GM23338 (cell line): ENCODE measurements around the gene GADD45GIP1. TPM values are rescaled to one million over a fixed set of nuclear protein-coding genes. Genes with fewer than 3 reads are reported as not detected.

Source experiments
- ATAC-seq: fragments of 200-7000 bp; cut with Tn5 transposase; 3 replicates; pipeline ENCODE4 v1.9.1; 2020
- DNase-seq: peaks from one replicate; pipeline ENCODE4 v3.0.0-alpha.2; 2015; ENCODE audit warnings: low spot score
- H2AFZ ChIP-seq: fragments of 200-600 bp; sonication (generic); 2 replicates; pipeline ENCODE4 v1.8.0; 2016; ENCODE audit warnings: antibody characterized with exemption, mild to moderate bottlenecking, moderate library complexity
- H3F3A ChIP-seq: fragments of 200-600 bp; sonication (generic); replicated peaks from 2 replicates; pipeline ENCODE4 v1.8.0; 2017; ENCODE audit warnings: antibody characterized with exemption, mixed run types, low read depth
- H3K27ac ChIP-seq: fragments of 200-600 bp; sonication (generic); 2 replicates; pipeline ENCODE4 v1.6.1; 2016; ENCODE audit warnings: low read depth
- H3K27me3 ChIP-seq: fragments of 200-600 bp; sonication (generic); 2 replicates; pipeline ENCODE4 v1.8.0; 2016; ENCODE audit warnings: mild to moderate bottlenecking, mixed run types, moderate library complexity; ENCODE audit not compliant: insufficient read depth
- H3K36me3 ChIP-seq: fragments of 200-600 bp; sonication (generic); 2 replicates; pipeline ENCODE4 v1.8.0; 2016; ENCODE audit warnings: mild to moderate bottlenecking; ENCODE audit not compliant: insufficient read depth
- H3K4me1 ChIP-seq: fragments of 200-600 bp; sonication (generic); 2 replicates; pipeline ENCODE4 v1.8.0; 2016; ENCODE audit warnings: mild to moderate bottlenecking, moderate library complexity; ENCODE audit not compliant: insufficient read depth
- H3K4me2 ChIP-seq: fragments of 200-600 bp; sonication (generic); 2 replicates; pipeline ENCODE4 v1.7.1; 2017; ENCODE audit warnings: mixed run types
- H3K4me3 ChIP-seq: fragments of 200-600 bp; sonication (generic); 2 replicates; pipeline ENCODE4 v1.6.1; 2016; ENCODE audit warnings: mixed run types
- H3K79me2 ChIP-seq: fragments of 200-600 bp; sonication (generic); replicated peaks from 2 replicates; pipeline ENCODE4 v1.8.0; 2017; ENCODE audit warnings: mild to moderate bottlenecking; ENCODE audit not compliant: insufficient read depth
- H3K9me2 ChIP-seq: fragments of 200-600 bp; sonication (generic); 2 replicates; pipeline ENCODE4 v1.8.0; 2017; ENCODE audit not compliant: insufficient read depth
- H4K20me1 ChIP-seq: fragments of 200-600 bp; sonication (generic); replicated peaks from 2 replicates; pipeline ENCODE4 v1.8.0; 2017; ENCODE audit warnings: mild to moderate bottlenecking; ENCODE audit not compliant: insufficient read depth
- H3K27ac Mint-ChIP-seq: 2 replicates; pipeline ENCODE4 v1.8.0; 2020; ENCODE audit warnings: inconsistent platforms, mild to moderate bottlenecking, moderate library complexity, mixed read lengths
- H3K27me3 Mint-ChIP-seq: 3 replicates; pipeline ENCODE4 v1.8.0; 2022; ENCODE audit warnings: low read depth, mild to moderate bottlenecking, moderate library complexity, mixed read lengths, inconsistent platforms; ENCODE audit not compliant: insufficient read depth, poor library complexity
- H3K36me3 Mint-ChIP-seq: 3 replicates; pipeline ENCODE4 v1.8.0; 2021; ENCODE audit warnings: low read depth, mild to moderate bottlenecking, inconsistent platforms, moderate library complexity, mixed read lengths
- H3K4me1 Mint-ChIP-seq: 3 replicates; pipeline ENCODE4 v1.8.0; 2020; ENCODE audit warnings: mild to moderate bottlenecking, inconsistent platforms, mixed read lengths
- H3K4me3 Mint-ChIP-seq: 3 replicates; pipeline ENCODE4 v1.8.0; 2021; ENCODE audit warnings: moderate library complexity, mild to moderate bottlenecking, inconsistent platforms, mixed read lengths
- H3K9me3 Mint-ChIP-seq: 3 replicates; pipeline ENCODE4 v1.8.0; 2020; ENCODE audit warnings: moderate library complexity, mild to moderate bottlenecking, inconsistent platforms, mixed read lengths
- CREB1 ChIP-seq: fragments of 250-450 bp; sonication (Bioruptor Pico); IDR thresholded peaks from 2 replicates; pipeline ENCODE4 v1.5.0; 2020; ENCODE audit warnings: low read depth, mild to moderate bottlenecking, moderate library complexity
- EZH2 ChIP-seq: fragments of 200-600 bp; sonication (generic); IDR thresholded peaks from one replicate; pipeline ENCODE4 v1.8.0; 2017; ENCODE audit warnings: antibody characterized with exemption, mild to moderate bottlenecking, low read depth; ENCODE audit not compliant: unreplicated experiment
- EZH2phosphoT487 ChIP-seq: fragments of 200-600 bp; sonication (generic); IDR thresholded peaks from one replicate; pipeline ENCODE4 v1.8.1; 2018; ENCODE audit warnings: antibody characterized with exemption; ENCODE audit not compliant: unreplicated experiment
- JUNB ChIP-seq: IDR thresholded peaks from one replicate; pipeline ENCODE4 v1.6.1; 2016; ENCODE audit warnings: antibody characterized with exemption; ENCODE audit not compliant: unreplicated experiment
- NANOG ChIP-seq: IDR thresholded peaks from 2 replicates; pipeline ENCODE4 v1.6.1; 2016; ENCODE audit warnings: antibody characterized with exemption, borderline replicate concordance
- POLR2AphosphoS5 ChIP-seq: IDR thresholded peaks from 2 replicates; pipeline ENCODE4 v1.6.1; 2016; ENCODE audit warnings: antibody characterized with exemption, low read depth
- STAT1 ChIP-seq: IDR thresholded peaks from one replicate; pipeline ENCODE4 v1.6.1; 2016; ENCODE audit warnings: antibody characterized with exemption; ENCODE audit not compliant: unreplicated experiment
- ZNF114 ChIP-seq: fragments of 250-450 bp; sonication (Bioruptor Pico); IDR thresholded peaks from 2 replicates; pipeline ENCODE4 v1.5.0; 2020; ENCODE audit warnings: mild to moderate bottlenecking, moderate library complexity
- ZNF331 ChIP-seq: fragments of 250-450 bp; sonication (Bioruptor Pico); IDR thresholded peaks from 2 replicates; pipeline ENCODE4 v1.5.0; 2020; ENCODE audit warnings: low read depth, mild to moderate bottlenecking, moderate library complexity
- polyA plus RNA-seq: library from polyadenylated mRNA; unstranded; fragments of >200 nt; fragmentation: Nextera tagmentation; extraction: Ambion mirVana; gene quantifications from 2 replicates; pipeline ENCODE4 v1.2.1, GENCODE V29; 2016
- total RNA-seq: library from RNA; depleted of rRNA; stranded (reverse); fragments of >200 nt; shearing (Covaris generic); gene quantifications from 2 replicates; pipeline ENCODE4 v1.2.3, GENCODE V29; 2014
- TF ChIP-seq, protein P1 (sequence below): IDR thresholded peaks from 2 replicates; pipeline ENCODE4 v1.6.1; 2016; ENCODE audit warnings: antibody characterized with exemption
- TF ChIP-seq, protein P2 (sequence below): IDR thresholded peaks from one replicate; pipeline ENCODE4 v1.6.1; 2018; ENCODE audit warnings: antibody characterized with exemption; ENCODE audit not compliant: unreplicated experiment
- TF ChIP-seq, protein P3 (sequence below), 2 experiments: fragments of 200-600 bp in 1 of 2; sonication (generic) in 1 of 2; conservative IDR thresholded peaks; 2 replicates each; pipeline versions ENCODE4 v1.5.1 to v1.6.1; 2016 to 2017; ENCODE audit warnings: antibody characterized with exemption in 2 of 2, low read depth in 2 of 2, mild to moderate bottlenecking in 2 of 2, moderate library complexity in 1 of 2
- TF ChIP-seq, protein P4 (sequence below): fragments of 250-450 bp; sonication (Bioruptor Pico); IDR thresholded peaks from 2 replicates; pipeline ENCODE4 v1.5.0; 2020; ENCODE audit warnings: mild to moderate bottlenecking, moderate library complexity

Gene GADD45GIP1
- total and polyA plus RNA-seq, 2 experiments from 2014 or later, result 63.9 to 255 TPM

DNA sequence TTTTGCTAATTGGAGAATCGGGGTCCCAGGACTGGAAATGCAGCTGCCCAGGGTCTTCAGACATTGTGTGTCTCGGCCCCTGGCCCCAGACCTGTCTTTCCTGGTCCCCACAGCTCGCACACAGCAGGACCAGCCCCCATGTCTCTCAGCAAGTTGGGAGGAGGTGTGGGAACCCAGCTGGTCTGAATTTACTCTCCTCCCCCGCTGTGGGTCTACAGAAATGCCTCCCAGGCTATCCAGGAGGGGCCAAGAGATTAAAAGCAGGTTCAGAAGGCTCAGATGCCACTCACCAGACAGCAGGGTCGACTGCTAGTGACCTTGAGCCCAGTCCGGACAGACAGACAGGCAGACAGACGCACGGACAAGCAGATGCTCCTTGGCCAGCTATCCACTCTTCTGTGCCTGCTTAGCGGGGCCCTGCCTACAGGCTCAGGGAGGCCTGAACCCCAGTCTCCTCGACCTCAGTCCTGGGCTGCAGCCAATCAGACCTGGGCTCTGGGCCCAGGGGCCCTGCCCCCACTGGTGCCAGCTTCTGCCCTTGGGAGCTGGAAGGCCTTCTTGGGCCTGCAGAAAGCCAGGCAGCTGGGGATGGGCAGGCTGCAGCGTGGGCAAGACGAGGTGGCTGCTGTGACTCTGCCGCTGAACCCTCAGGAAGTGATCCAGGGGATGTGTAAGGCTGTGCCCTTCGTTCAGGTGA, 12.4 kb upstream of the GADD45GIP1 start, which contains the start of gene DAND5:
Gene DAND5 (plus strand): TSS at position 285 of the 697 bp plus-strand sequence. CDS start 85 bp downstream, at position 370.
- Mint-ChIP-seq H3K27ac (no peak within 1 kb of the TSS), H3K4me3 (no peak within 1 kb of the TSS; the same call in 2 of the 3 replicates)
- no peaks in the 10 kb centered on the region for H3K36me3 ChIP-seq

More for the DNA sequence above, 12.4 kb upstream of the GADD45GIP1 start, which contains the start of gene DAND5:
- no peaks in the 10 kb centered on the region for H3K9me2 ChIP-seq
- H3K4me2 ChIP-seq, result no peak within 1 kb of the TSS
- H2AFZ ChIP-seq, result 0 out of 2 replicates have a peak within 1 kb of the TSS, but pooled peaks have one; percentile 10
- DNase-seq (peak; percentile 34), ATAC-seq (no peak)
- no peaks in the 10 kb centered on the region for H4K20me1 ChIP-seq
- H3K27me3 ChIP-seq, result no peaks in the 10 kb centered on the region
- no peaks in the 10 kb centered on the region for H3F3A ChIP-seq
- Mint-ChIP-seq H3K27me3 (peaks cover 5% of the 10 kb centered on the region), H3K4me1 (peaks cover 3% of the 10 kb centered on the region; the same call in 2 of the 3 replicates), H3K9me3 (no peaks in the 10 kb centered on the region), H3K36me3 (no peaks in the 10 kb centered on the region)
- H3K4me1 ChIP-seq, result no peaks in the 10 kb centered on the region; the same call in 1 of the 2 replicates
- no peaks in the 10 kb centered on the region for H3K79me2 ChIP-seq
- no peak within 1 kb of the TSS for H3K4me3 ChIP-seq
- TF ChIP-seq STAT1, result no peak
- no peak for TF ChIP-seq JUNB
- TF ChIP-seq CREB1, result no peak
- TF ChIP-seq NANOG, result no peak
- no peak for TF ChIP-seq POLR2AphosphoS5
- TF ChIP-seq, protein P1, sequence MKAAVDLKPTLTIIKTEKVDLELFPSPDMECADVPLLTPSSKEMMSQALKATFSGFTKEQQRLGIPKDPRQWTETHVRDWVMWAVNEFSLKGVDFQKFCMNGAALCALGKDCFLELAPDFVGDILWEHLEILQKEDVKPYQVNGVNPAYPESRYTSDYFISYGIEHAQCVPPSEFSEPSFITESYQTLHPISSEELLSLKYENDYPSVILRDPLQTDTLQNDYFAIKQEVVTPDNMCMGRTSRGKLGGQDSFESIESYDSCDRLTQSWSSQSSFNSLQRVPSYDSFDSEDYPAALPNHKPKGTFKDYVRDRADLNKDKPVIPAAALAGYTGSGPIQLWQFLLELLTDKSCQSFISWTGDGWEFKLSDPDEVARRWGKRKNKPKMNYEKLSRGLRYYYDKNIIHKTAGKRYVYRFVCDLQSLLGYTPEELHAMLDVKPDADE, result no peak
- no peak for TF ChIP-seq ZNF114
- TF ChIP-seq, protein P2, sequence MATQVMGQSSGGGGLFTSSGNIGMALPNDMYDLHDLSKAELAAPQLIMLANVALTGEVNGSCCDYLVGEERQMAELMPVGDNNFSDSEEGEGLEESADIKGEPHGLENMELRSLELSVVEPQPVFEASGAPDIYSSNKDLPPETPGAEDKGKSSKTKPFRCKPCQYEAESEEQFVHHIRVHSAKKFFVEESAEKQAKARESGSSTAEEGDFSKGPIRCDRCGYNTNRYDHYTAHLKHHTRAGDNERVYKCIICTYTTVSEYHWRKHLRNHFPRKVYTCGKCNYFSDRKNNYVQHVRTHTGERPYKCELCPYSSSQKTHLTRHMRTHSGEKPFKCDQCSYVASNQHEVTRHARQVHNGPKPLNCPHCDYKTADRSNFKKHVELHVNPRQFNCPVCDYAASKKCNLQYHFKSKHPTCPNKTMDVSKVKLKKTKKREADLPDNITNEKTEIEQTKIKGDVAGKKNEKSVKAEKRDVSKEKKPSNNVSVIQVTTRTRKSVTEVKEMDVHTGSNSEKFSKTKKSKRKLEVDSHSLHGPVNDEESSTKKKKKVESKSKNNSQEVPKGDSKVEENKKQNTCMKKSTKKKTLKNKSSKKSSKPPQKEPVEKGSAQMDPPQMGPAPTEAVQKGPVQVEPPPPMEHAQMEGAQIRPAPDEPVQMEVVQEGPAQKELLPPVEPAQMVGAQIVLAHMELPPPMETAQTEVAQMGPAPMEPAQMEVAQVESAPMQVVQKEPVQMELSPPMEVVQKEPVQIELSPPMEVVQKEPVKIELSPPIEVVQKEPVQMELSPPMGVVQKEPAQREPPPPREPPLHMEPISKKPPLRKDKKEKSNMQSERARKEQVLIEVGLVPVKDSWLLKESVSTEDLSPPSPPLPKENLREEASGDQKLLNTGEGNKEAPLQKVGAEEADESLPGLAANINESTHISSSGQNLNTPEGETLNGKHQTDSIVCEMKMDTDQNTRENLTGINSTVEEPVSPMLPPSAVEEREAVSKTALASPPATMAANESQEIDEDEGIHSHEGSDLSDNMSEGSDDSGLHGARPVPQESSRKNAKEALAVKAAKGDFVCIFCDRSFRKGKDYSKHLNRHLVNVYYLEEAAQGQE, result no peak
- TF ChIP-seq, protein P3, sequence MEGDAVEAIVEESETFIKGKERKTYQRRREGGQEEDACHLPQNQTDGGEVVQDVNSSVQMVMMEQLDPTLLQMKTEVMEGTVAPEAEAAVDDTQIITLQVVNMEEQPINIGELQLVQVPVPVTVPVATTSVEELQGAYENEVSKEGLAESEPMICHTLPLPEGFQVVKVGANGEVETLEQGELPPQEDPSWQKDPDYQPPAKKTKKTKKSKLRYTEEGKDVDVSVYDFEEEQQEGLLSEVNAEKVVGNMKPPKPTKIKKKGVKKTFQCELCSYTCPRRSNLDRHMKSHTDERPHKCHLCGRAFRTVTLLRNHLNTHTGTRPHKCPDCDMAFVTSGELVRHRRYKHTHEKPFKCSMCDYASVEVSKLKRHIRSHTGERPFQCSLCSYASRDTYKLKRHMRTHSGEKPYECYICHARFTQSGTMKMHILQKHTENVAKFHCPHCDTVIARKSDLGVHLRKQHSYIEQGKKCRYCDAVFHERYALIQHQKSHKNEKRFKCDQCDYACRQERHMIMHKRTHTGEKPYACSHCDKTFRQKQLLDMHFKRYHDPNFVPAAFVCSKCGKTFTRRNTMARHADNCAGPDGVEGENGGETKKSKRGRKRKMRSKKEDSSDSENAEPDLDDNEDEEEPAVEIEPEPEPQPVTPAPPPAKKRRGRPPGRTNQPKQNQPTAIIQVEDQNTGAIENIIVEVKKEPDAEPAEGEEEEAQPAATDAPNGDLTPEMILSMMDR (conservative IDR thresholded peaks at IDR 0.05; ENCODE audit: low read depth in 2 of 2), result no peak
- TF ChIP-seq EZH2phosphoT487, result no peak
- TF ChIP-seq EZH2, result no peak
- TF ChIP-seq ZNF331 (CRISPR knock-in tag), result no peak
- TF ChIP-seq, protein P4, sequence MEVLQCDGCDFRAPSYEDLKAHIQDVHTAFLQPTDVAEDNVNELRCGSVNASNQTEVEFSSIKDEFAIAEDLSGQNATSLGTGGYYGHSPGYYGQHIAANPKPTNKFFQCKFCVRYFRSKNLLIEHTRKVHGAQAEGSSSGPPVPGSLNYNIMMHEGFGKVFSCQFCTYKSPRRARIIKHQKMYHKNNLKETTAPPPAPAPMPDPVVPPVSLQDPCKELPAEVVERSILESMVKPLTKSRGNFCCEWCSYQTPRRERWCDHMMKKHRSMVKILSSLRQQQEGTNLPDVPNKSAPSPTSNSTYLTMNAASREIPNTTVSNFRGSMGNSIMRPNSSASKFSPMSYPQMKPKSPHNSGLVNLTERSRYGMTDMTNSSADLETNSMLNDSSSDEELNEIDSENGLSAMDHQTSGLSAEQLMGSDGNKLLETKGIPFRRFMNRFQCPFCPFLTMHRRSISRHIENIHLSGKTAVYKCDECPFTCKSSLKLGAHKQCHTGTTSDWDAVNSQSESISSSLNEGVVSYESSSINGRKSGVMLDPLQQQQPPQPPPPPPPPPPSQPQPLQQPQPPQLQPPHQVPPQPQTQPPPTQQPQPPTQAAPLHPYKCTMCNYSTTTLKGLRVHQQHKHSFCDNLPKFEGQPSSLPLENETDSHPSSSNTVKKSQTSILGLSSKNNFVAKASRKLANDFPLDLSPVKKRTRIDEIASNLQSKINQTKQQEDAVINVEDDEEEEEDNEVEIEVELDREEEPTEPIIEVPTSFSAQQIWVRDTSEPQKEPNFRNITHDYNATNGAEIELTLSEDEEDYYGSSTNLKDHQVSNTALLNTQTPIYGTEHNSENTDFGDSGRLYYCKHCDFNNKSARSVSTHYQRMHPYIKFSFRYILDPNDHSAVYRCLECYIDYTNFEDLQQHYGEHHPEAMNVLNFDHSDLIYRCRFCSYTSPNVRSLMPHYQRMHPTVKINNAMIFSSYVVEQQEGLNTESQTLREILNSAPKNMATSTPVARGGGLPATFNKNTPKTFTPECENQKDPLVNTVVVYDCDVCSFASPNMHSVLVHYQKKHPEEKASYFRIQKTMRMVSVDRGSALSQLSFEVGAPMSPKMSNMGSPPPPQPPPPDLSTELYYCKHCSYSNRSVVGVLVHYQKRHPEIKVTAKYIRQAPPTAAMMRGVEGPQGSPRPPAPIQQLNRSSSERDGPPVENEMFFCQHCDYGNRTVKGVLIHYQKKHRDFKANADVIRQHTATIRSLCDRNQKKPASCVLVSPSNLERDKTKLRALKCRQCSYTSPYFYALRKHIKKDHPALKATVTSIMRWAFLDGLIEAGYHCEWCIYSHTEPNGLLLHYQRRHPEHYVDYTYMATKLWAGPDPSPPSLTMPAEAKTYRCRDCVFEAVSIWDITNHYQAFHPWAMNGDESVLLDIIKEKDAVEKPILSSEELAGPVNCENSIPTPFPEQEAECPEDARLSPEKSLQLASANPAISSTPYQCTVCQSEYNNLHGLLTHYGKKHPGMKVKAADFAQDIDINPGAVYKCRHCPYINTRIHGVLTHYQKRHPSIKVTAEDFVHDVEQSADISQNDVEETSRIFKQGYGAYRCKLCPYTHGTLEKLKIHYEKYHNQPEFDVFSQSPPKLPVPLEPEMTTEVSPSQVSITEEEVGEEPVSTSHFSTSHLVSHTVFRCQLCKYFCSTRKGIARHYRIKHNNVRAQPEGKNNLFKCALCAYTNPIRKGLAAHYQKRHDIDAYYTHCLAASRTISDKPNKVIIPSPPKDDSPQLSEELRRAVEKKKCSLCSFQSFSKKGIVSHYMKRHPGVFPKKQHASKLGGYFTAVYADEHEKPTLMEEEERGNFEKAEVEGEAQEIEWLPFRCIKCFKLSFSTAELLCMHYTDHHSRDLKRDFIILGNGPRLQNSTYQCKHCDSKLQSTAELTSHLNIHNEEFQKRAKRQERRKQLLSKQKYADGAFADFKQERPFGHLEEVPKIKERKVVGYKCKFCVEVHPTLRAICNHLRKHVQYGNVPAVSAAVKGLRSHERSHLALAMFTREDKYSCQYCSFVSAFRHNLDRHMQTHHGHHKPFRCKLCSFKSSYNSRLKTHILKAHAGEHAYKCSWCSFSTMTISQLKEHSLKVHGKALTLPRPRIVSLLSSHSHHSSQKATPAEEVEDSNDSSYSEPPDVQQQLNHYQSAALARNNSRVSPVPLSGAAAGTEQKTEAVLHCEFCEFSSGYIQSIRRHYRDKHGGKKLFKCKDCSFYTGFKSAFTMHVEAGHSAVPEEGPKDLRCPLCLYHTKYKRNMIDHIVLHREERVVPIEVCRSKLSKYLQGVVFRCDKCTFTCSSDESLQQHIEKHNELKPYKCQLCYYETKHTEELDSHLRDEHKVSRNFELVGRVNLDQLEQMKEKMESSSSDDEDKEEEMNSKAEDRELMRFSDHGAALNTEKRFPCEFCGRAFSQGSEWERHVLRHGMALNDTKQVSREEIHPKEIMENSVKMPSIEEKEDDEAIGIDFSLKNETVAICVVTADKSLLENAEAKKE (CRISPR knock-in tag), result no peak
- H3K27ac ChIP-seq, result no peak within 1 kb of the TSS
